ENCODE results near the gene SGTB. TPM values are rescaled to one million over a fixed set of nuclear protein-coding genes. Genes with fewer than 3 reads are reported as not detected.

SGTB gene
- total RNA-seq, 1 experiment from 2014 or later: 19.1 TPM

DNA sequence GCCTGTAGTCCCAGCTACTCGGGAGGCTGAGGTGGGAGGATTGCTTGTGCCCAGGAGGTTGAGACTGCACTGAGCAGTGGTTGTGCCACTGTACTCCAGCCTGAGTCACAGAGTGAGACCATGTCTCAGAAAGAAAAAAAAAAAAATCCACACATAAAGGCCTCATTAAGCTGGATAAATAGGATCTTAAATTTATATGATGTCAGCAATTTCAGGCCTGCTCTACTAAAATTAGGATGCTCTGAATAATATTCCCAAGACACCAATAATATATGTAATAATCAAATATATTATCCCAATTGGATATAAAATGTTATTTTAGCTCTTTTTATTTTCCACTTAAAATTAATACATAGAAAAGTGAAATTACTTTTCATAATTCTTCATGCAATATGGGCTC lies 43.7 kb upstream of the SGTB start:
- Histone ChIP-seq H3K4me1 (ENCODE audit: insufficient read depth, low read length, poor library complexity, severe bottlenecking) (no peaks in the 10 kb centered on the region), H3K9me3 (ENCODE audit: low read depth, low read length, poor library complexity, severe bottlenecking) (no peaks in the 10 kb centered on the region), H3K36me3 (ENCODE audit: insufficient read depth, low read length, poor library complexity, severe bottlenecking) (peaks cover 15% of the 10 kb centered on the region), H3K27me3 (replicated peaks; ENCODE audit: insufficient read depth, low read depth, low read length, poor library complexity) (no peaks in the 10 kb centered on the region), H3K27ac (ENCODE audit: low read depth, low read length, poor library complexity, severe bottlenecking) (no peak overlapping the region), H3K4me3 (ENCODE audit: low read depth, low read length, poor library complexity, severe bottlenecking) (no peak overlapping the region)
- TF ChIP-seq EZH2 (IDR thresholded peaks at IDR 0.05; ENCODE audit: borderline replicate concordance, low read depth, low read length, poor library complexity, severe bottlenecking): no peak
- TF ChIP-seq CTCF (conservative IDR thresholded peaks at IDR 0.05; ENCODE audit: low read depth, low read length): no peak
- ChIA-PET POLR2A (ENCODE audit: low non-redundant PET) (no interaction called here), CTCF (no interaction called here)
- no TSS peak for BruUV-seq (replicated peaks)
- DNase-seq (ENCODE audit: low spot score): no peak
- intact Hi-C loops (cut with micrococcal nuclease; ENCODE audit: unreplicated experiment): no loop called here

DNA sequence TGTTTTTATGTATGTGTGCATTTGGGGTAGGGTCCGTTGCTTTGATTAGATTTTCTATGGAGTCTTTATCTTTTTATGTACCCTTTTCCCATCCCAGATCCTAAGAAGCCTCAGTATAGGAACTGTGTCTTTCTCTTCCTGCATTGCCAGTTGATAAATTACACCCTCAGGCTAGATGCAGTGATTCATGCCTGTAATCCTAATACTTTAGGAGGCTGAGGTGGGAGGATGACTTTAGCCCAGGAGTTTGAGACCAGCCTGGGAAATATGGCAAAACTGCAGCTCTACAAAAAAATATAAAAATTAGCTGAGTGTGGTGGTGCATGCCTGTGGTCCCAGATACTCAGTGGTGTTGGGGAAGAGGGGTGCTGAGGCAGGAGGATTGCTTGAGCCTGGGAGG lies 40.3 kb upstream of the SGTB start:
- H3K36me3 ChIP-seq (ENCODE audit: insufficient read depth, low read length, poor library complexity, severe bottlenecking): peaks cover 28% of the 10 kb centered on the region
- DNase-seq (ENCODE audit: low spot score): no peak
- H3K9me3 ChIP-seq (ENCODE audit: low read depth, low read length, poor library complexity, severe bottlenecking): no peaks in the 10 kb centered on the region
- ChIA-PET CTCF (no interaction called here), POLR2A (ENCODE audit: low non-redundant PET) (no interaction called here)
- no TSS peak for BruUV-seq (replicated peaks)
- H3K27ac ChIP-seq (ENCODE audit: low read depth, low read length, poor library complexity, severe bottlenecking): no peak overlapping the region
- no peaks in the 10 kb centered on the region for H3K4me1 ChIP-seq (ENCODE audit: insufficient read depth, low read length, poor library complexity, severe bottlenecking)
- no peaks in the 10 kb centered on the region for H3K27me3 ChIP-seq (replicated peaks; ENCODE audit: insufficient read depth, low read depth, low read length, poor library complexity)
- TF ChIP-seq EZH2 (IDR thresholded peaks at IDR 0.05; ENCODE audit: borderline replicate concordance, low read depth, low read length, poor library complexity, severe bottlenecking) (no peak), CTCF (conservative IDR thresholded peaks at IDR 0.05; ENCODE audit: low read depth, low read length) (no peak)
- H3K4me3 ChIP-seq (ENCODE audit: low read depth, low read length, poor library complexity, severe bottlenecking): no peak overlapping the region
- intact Hi-C loops (cut with micrococcal nuclease; ENCODE audit: unreplicated experiment): no loop called here

DNA sequence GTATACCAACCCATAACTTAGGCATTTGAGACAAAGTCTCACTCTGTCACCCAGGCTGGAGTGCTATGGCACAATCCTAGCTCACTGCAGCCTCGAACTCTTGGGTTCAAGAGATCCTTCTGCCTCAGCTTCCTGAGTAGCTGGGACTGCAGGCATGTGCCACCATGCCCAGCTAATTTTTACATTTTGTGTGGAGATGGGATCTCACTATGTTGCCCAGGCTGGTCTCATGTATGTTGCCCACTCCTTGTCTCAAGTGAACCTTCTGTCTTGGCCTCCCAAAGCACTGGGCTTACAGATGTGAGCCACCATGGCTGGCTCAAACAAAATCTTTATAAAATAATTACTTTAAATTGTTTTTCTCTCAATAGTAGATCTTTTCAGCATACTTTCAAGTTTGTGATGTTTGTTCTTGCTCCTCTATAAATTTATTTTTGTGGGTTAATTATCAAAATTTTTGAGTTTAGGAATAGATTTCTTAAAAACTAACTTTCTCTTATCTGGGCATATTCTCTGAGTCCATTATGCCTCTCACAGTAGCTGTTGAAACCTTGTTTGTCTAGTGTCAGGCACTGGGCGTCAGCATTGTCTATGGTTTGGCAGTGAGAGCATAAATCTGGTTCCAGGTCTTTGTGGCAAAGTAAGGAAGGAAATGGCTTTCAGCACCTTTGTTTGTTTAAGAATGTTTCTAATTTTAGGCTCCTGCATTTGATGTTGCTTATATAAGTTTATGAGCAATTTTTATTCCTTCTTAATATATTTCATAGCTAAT lies 38.8 kb upstream of the SGTB start:
- intact Hi-C loops (cut with micrococcal nuclease; ENCODE audit: unreplicated experiment): no loop called here
- POLR2A ChIA-PET (ENCODE audit: low non-redundant PET): no interaction called here
- Histone ChIP-seq H3K4me1 (ENCODE audit: insufficient read depth, low read length, poor library complexity, severe bottlenecking) (no peaks in the 10 kb centered on the region), H3K4me3 (ENCODE audit: low read depth, low read length, poor library complexity, severe bottlenecking) (no peak overlapping the region), H3K27ac (ENCODE audit: low read depth, low read length, poor library complexity, severe bottlenecking) (no peak overlapping the region), H3K9me3 (ENCODE audit: low read depth, low read length, poor library complexity, severe bottlenecking) (no peaks in the 10 kb centered on the region), H3K27me3 (replicated peaks; ENCODE audit: insufficient read depth, low read depth, low read length, poor library complexity) (no peaks in the 10 kb centered on the region), H3K36me3 (ENCODE audit: insufficient read depth, low read length, poor library complexity, severe bottlenecking) (peaks cover 20% of the 10 kb centered on the region)
- CTCF ChIA-PET: no interaction called here
- TF ChIP-seq CTCF (conservative IDR thresholded peaks at IDR 0.05; ENCODE audit: low read depth, low read length): no peak
- TF ChIP-seq EZH2 (IDR thresholded peaks at IDR 0.05; ENCODE audit: borderline replicate concordance, low read depth, low read length, poor library complexity, severe bottlenecking): no peak
- no peak for DNase-seq (ENCODE audit: low spot score)
- BruUV-seq (replicated peaks): no TSS peak
